SHP77 treated with DMSO at 0.1 percent for 48 hours (cell line): ENCODE measurements around the gene BUB1B.

Experiments
- DNase-seq: peaks from one replicate; lab custom pipeline; 2025; lab: John Stamatoyannopoulos, UW

BUB1B gene

DNA sequence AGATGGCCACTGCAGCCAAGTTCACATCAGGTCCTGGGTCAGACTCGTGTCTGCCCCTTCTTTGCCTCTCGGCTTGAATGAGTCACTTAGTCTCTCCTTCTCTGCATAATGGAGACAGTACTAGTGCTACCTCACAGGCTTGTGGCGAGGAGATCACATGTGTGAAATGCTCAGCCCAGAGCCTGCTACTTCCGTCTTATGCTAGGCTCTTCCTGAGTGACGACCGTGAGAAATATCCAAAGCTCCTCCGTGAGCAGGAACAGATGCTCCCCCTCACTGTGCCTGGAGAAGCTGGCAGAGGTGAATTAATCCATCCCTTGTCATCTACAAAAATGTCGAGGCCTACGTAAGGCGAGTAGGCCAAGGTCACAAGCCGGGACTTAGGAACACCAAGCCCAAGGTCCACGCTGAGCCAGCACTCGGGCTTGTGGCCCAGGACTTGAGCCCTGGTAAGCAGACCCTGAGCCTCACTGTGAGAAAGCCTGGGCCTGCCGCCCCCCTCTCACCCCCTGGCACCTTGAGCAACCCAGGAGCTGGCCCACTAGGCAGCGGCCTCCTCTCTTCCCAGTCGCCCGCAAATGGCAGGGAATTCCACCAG, 95.9 kb downstream of the BUB1B start:
- DNase-seq: no peak

- DNase-seq: no peak
Observed at GRCh38 chr15:40257656-40258450, 97.0 kb downstream of the BUB1B start.

DNA sequence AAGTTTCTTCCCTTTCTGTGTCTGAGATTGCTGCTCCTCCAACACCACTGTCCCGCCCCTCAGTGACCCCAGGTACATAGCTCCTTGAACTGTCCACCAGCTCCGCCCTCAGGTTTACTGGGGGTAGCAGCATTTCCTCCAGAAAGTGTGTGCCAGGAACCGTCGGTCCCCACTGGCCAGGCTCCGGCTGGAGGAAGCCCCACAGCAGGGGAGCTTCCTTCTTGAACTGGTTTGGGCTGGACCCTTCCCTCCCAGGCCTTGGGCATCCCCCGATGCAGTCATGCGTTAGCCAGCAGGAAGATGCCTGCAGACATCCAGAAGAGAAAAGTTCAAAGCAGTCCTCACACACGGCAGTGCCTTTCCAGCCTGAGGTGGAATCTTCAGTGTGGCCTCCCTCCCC, 97.7 kb downstream of the BUB1B start:
- no peak for DNase-seq

- DNase-seq: no peak
Observed at GRCh38 chr15:40259021-40259420, 98.2 kb downstream of the BUB1B start.

DNA sequence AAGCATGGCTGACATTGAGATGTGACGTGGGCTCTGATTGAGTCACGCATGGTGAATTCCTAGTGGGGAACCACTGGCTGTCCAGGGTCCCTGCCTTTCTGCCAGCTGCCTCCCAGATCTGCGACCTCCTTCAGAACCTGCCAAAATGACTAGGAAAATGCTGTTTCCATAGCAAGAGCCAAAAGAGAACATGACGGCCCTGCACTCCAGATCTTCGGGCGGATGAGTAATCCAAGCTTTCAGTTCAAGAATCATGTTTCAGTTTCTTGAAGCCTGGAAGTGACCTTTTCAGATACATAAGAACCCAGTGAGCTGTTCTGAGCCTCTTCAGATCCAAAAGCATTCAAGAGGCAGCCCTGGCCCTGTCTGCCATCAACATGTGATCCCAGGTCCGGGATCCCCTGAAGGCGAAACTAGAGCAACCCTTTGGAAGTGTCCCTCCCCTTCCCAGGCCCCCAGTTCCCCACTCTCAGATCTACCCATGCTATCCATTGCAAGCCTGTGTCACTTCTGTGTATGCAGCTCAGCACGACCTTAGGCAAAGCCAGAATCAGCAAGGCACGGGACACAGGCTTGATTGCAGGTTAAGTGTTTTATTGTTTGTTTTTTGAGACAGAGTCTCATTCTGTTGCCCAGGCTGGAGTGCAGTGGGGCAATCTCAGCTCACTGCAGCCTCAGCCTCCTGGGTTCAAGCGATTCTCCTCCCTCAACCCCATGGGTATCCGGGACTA, 102.3 kb downstream of the BUB1B start:
- DNase-seq: no peak

- no peak for DNase-seq
Observed at GRCh38 chr15:40264321-40265153, 103.7 kb downstream of the BUB1B start.

GRCh38 chr15:40265355-40265754, 104.5 kb downstream of the BUB1B start:
- DNase-seq: no peak

DNA sequence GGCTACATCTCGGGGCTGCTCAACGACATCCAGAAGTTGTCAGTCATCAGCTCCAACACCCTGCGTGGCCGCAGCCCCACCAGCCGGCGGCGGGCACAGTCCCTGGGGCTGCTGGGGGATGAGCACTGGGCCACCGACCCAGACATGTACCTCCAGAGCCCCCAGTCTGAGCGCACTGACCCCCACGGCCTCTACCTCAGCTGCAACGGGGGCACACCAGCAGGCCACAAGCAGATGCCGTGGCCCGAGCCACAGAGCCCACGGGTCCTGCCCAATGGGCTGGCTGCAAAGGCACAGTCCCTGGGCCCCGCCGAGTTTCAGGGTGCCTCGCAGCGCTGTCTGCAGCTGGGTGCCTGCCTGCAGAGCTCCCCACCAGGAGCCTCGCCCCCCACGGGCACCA, 105.0 kb downstream of the BUB1B start:
- DNase-seq: no peak

DNA sequence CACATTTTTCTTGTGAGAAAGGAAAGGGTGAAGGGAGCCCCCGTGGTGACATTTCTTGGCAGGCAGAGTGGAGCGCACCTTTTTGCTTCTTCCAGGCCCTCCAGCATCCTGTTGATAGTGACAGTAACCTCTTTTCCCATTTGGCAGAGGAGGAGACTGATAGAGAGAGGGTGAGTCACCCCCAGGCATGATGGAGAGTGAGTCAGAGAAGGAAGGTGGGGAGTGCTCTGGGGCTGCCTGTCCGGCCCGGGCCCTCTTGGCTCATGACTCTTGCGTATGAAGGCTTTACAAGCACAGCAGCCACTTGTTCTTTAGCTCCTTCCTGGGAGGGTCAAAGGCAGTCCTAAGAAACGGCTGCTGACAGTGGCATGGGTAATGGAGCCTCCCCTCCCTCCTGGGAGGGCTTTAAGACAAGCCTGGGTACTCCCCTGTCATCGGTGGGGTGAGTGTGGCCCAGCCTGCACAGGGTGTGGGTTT, 106.0 kb downstream of the BUB1B start:
- DNase-seq: no peak

GRCh38 chr15:40267670-40268069, 106.8 kb downstream of the BUB1B start:
- no peak for DNase-seq

- DNase-seq: no peak
Observed at GRCh38 chr15:40269604-40270003, 108.7 kb downstream of the BUB1B start.

DNA sequence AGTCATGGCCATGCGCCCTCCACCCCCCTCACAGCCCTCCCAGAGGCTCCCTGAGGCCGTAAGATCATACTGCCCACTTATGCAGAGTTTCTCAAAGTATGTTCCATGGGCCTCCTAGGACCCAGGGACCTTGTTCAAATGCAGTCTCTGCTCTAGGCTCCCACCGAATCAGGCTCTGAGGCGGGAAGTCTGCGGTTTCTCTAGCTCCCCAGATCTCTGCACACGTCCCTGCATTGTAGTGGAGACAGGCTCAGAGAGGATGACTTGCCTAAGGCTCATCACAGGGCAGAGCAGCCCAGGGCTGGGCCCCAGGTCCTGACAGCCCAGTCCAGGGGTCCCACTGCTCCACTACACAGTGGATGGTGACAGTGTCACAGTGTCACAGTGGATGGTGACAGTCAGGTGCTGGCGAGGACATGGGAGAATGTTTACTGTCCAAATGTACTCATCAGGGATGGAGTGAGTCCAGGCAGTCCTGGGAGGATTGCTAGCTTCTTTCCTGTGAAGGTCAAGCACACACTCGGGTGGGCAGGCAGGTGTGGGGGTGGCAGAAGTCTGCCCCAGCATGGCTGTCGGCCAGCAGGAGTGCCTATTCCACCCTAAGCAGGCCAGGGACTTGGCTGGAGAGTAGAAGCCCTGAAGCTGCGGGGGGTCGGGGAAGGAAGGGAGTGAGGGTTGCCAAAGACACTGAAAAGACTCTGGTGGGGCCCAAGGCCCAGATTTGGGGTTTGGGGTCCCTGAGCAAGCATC, 109.6 kb downstream of the BUB1B start:
- no peak for DNase-seq
